GM19240 (cell line): ENCODE data around the gene PTPN18.

ENCODE experiments used
- DNase-seq: peaks from one replicate; pipeline ENCODE4 v3.0.0; 2011; ENCODE audit warnings: low spot score; ENCODE audit not compliant: insufficient read length

Gene PTPN18

GRCh38 chr2:130339885-130340745 lies 15.7 kb upstream of the PTPN18 start:
- DNase-seq, result no peak

- DNase-seq, result no peak
These were observed 14.3 kb upstream of the PTPN18 start for GRCh38 chr2:130341562-130342019.

- DNase-seq, result peak; percentile 76
These were observed 13.8 kb upstream of the PTPN18 start for GRCh38 chr2:130342020-130342532.

GRCh38 chr2:130342533-130343275 lies 13.2 kb upstream of the PTPN18 start, which contains the start of gene IMP4:
Gene IMP4 (plus strand): TSS chr2:130342897. CDS start chr2:130342933, 36 bp downstream.
- DNase-seq, result peak; percentile 48

- DNase-seq, result no peak
These were observed 11.3 kb upstream of the PTPN18 start for GRCh38 chr2:130344578-130344977.

GRCh38 chr2:130345091-130345490 lies 10.8 kb upstream of the PTPN18 start:
- DNase-seq, result no peak

GRCh38 chr2:130345611-130346010 lies 10.2 kb upstream of the PTPN18 start:
- no peak for DNase-seq

GRCh38 chr2:130346041-130346740 lies 9.7 kb upstream of the PTPN18 start:
- no peak for DNase-seq

- no peak for DNase-seq
These were observed 9.2 kb upstream of the PTPN18 start for GRCh38 chr2:130346741-130347066.

- DNase-seq, result no peak
These were observed 8.5 kb upstream of the PTPN18 start for GRCh38 chr2:130347220-130347925.

GRCh38 chr2:130349174-130349573 lies 6.7 kb upstream of the PTPN18 start:
- DNase-seq, result no peak

- no peak for DNase-seq
These were observed 4.1 kb upstream of the PTPN18 start for GRCh38 chr2:130351711-130352110.

GRCh38 chr2:130352237-130352636 lies 3.6 kb upstream of the PTPN18 start:
- DNase-seq, result no peak

- no peak for DNase-seq
These were observed 2.3 kb upstream of the PTPN18 start for GRCh38 chr2:130353291-130354138.

- no peak for DNase-seq
These were observed 1.8 kb upstream of the PTPN18 start for GRCh38 chr2:130354139-130354428.

GRCh38 chr2:130355172-130355577 lies 681 bp upstream of the PTPN18 start:
- DNase-seq, result no peak

- DNase-seq, result no peak
These were observed 2.0 kb downstream of the PTPN18 start for GRCh38 chr2:130357864-130358263.

GRCh38 chr2:130358420-130359350 lies 2.8 kb downstream of the PTPN18 start:
- no peak for DNase-seq

GRCh38 chr2:130359466-130359865 lies 3.6 kb downstream of the PTPN18 start:
- DNase-seq, result no peak
